ENCODE measurements around the gene GPR152. TPM values are rescaled to one million over a fixed set of nuclear protein-coding genes. Genes with fewer than 3 reads are reported as not detected.
A peak's percentile ranks its signal among the peaks of the same experiment; 100 is the strongest.

GPR152 gene
- total RNA-seq, 3 donors from 2014 or later, result not detected

DNA sequence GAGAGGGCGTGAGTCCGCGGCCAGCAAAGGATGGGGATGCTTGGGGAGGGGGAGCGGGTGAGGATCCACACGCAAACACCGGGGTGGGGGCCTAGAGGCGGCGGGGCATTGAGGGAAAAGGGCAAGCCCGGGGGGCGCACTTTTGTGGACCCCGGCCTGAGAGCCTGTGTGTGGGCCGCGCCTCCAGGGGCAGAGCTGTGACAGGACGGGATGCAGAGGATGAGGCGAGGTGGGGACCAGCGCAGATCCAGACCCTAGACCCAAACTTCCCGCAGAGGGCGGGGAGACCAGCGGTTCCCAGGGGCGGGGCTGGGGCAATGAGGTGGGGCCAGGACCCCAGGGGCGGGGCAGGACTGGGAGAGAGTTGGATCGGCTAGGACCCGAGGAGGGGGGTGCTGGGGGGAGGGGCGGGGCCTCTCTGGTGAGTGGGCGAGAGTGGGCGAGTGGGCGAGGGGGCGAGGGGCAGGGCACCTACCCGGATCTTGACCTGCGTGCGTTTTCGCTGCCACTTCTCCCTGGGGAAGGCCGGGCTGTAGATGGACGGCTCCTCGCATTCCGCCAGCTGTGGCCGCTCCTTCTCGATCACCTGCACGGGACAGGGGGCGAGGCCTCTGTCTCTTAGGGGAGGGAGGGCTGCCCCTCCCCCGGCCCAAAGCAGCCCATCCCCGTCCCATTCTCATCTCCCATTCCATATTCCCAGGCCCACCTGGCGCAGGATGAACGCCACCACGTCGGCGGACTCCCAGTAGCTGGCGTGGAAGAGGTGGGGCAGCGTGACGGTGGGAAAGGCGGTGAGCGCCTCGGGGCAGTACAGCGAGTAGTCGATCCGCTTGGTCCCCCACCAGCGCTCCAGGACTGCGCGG, 42.1 kb upstream of the GPR152 start:
- ATAC-seq (no peak), DNase-seq (peak in 1 of 3 donors; percentile 51)
- Histone ChIP-seq H3K9me3 (no peaks in the 10 kb centered on the region), H3K4me3 (no peak overlapping the region), H3K36me3 (ENCODE audit: low read depth) (peaks cover 3% of the 10 kb centered on the region), H3K4me1 (ENCODE audit: low read depth) (no peaks in the 10 kb centered on the region)
- TF ChIP-seq, protein P1, sequence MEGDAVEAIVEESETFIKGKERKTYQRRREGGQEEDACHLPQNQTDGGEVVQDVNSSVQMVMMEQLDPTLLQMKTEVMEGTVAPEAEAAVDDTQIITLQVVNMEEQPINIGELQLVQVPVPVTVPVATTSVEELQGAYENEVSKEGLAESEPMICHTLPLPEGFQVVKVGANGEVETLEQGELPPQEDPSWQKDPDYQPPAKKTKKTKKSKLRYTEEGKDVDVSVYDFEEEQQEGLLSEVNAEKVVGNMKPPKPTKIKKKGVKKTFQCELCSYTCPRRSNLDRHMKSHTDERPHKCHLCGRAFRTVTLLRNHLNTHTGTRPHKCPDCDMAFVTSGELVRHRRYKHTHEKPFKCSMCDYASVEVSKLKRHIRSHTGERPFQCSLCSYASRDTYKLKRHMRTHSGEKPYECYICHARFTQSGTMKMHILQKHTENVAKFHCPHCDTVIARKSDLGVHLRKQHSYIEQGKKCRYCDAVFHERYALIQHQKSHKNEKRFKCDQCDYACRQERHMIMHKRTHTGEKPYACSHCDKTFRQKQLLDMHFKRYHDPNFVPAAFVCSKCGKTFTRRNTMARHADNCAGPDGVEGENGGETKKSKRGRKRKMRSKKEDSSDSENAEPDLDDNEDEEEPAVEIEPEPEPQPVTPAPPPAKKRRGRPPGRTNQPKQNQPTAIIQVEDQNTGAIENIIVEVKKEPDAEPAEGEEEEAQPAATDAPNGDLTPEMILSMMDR (IDR thresholded peaks at IDR 0.05), result no peak
- intact Hi-C loops (cut with DNase I, micrococcal nuclease), result no loop called here

DNA sequence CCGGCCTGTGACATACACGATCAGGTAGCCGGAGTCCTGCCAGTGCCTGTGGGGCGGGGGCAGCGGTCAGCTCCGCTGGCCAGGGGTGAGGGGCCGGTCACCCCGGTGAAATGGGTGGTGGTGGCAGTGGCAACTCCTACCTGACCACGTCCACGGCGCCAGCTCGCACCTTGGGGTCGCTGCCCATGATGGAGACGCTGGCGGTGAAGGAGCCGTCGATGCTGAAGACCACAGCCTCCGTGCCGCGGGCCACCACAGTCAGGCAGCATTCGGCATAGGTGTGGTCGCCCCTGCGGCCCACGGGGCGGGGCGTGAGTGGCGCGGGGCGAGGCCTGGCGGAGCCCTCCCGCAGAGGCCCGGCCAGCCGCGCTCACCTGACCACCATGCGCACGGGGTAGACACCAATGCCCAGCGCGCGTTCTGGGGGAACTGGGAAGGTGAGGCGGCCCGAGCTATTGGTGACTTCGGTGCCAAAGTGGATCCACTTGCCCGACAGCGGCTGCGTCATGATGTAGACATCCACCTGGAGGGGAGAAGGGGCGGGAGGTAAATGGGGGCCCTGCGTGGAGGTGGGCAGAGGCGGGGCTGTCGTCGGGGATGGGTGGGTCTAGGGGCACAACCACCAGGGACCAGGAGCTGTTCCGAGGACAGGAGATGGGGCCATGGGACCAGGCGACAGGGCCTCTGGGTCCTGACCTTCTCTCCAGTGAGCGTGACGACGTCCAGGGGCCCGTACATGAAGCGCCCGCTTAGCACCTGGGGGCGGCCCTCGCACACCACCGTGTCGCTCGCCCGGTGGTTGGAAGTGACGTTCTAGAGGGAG, 41.2 kb upstream of the GPR152 start:
- ATAC-seq (no peak), DNase-seq (peak in 1 of 3 donors; percentile 57)
- H3K4me3 ChIP-seq, result no peak overlapping the region
- peaks cover 3% of the 10 kb centered on the region for H3K36me3 ChIP-seq (ENCODE audit: low read depth)
- TF ChIP-seq, protein P1 (IDR thresholded peaks at IDR 0.05), result no peak
- intact Hi-C loops (cut with DNase I, micrococcal nuclease), result no loop called here
- no peaks in the 10 kb centered on the region for H3K9me3 ChIP-seq
- H3K4me1 ChIP-seq (ENCODE audit: low read depth), result peaks cover 6% of the 10 kb centered on the region

DNA sequence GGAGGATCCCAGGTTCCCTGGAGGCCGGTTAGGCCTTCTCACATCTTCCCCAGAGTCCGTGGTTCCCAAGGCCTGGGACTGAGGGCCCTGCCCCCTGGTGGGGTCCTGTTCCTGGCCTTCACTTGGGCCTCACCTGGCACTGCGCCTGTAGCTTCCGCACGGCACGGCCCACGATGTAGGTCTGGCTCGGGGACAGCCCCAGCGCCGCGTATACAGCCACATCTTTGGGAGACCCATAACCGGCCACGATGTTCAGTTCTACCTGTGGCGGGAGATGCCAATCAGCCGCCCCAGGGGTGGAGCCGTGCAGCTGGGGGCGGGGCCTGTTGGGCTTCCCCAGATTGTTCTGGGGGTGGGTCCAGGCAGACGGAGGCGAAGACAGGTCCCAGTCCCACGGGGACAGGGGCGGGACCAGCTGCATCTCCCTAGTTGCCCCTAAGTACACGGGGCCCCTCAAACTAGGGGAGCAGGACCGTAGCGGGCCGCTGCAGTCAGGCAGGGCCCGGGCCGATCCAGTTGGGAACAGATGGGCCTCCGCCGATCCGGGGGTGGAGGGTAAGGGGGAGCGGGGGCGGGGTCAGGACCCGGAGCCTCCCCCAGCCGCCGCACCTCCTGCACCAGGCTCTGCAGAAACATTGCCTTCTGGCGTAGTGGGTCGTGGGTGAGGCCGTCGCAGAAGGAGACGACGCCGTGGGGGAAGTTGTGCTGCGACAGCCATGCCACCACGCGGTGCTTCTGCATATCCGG, 40.4 kb upstream of the GPR152 start:
- Histone ChIP-seq H3K36me3 (ENCODE audit: low read depth) (peaks cover 3% of the 10 kb centered on the region), H3K9me3 (no peaks in the 10 kb centered on the region), H3K4me3 (no peak overlapping the region), H3K4me1 (ENCODE audit: low read depth) (peaks cover 6% of the 10 kb centered on the region)
- intact Hi-C loops (cut with DNase I, micrococcal nuclease), result no loop called here
- TF ChIP-seq, protein P1 (IDR thresholded peaks at IDR 0.05), result no peak
- peak in 1 of 3 donors; percentile 51 for DNase-seq
- ATAC-seq, result no peak

DNA sequence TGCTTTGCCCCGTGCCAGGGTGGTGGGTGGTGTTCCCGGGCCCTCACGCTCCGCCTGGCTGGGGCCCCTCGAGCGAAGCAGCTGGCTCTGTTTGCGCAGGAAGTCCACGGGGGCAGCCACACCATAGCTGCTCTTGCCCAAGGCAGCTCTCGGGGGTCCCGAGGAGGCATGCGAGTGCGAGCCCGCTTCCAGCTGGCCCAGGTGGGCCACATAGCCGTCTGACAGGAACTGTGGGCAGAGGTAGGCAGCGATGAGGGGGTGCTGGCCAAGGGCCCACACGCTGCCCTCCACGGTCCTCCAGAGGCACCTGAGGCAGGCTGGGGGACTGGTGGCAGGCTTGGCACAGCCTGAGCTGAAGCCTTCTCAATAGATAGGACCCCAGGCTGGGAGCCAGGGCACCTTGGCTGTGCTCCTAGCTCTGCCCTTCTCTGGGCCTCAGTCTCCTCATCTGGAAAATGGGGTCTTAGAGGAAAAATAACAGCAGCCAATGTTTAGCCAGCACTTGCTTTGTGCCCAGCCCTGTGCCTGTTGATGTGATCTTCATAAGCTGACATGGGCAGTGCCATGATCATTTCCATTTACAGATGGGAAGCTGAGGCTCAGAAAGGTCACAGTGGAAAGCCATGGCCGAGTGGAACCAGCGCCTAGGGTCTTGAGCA, 39.7 kb upstream of the GPR152 start:
- H3K4me3 ChIP-seq, result no peak overlapping the region
- TF ChIP-seq, protein P1 (IDR thresholded peaks at IDR 0.05), result no peak
- intact Hi-C loops (cut with DNase I, micrococcal nuclease), result no loop called here
- H3K9me3 ChIP-seq, result no peaks in the 10 kb centered on the region
- ATAC-seq, result no peak
- peaks cover 6% of the 10 kb centered on the region for H3K4me1 ChIP-seq (ENCODE audit: low read depth)
- H3K36me3 ChIP-seq (ENCODE audit: low read depth), result peaks cover 3% of the 10 kb centered on the region
- DNase-seq, result peak in 1 of 3 donors; percentile 52
